T-helper 2 cell treated with Interferon-gamma antibody and Interleukin-4, amounts not matched to agents 100 ng/mL and 5 ng/mL, for 36 hours (primary cell): ENCODE data around the gene CAMTA1. TPM values are rescaled to one million over a fixed set of nuclear protein-coding genes. Genes with fewer than 3 reads are reported as not detected.

Experiments
- intact Hi-C: fragments of 100-400 bp; cut with micrococcal nuclease; formaldehyde crosslinking; loops from one replicate; pipeline ENCODE4 v1.15.1; 2023
- total RNA-seq: library from RNA; stranded (reverse); gene quantifications from 2 replicates; pipeline ENCODE4 v1.2.3, GENCODE V29; 2022

CAMTA1 gene
- total RNA-seq, 1 donor from 2014 or later, result 40.7 TPM

GRCh38 chr1:6870571-6870970 lies 85.3 kb downstream of the CAMTA1 start:
- intact Hi-C loops, result no loop called here

- intact Hi-C loops, result no loop called here
Observed at GRCh38 chr1:6871300-6871972, 86.2 kb downstream of the CAMTA1 start.

- intact Hi-C loops, result no loop called here
Observed at GRCh38 chr1:6872573-6873261, 87.5 kb downstream of the CAMTA1 start.

GRCh38 chr1:6873298-6874015 lies 88.2 kb downstream of the CAMTA1 start:
- intact Hi-C loops, result no loop called here

GRCh38 chr1:6874298-6874697 lies 89.0 kb downstream of the CAMTA1 start:
- intact Hi-C loops, result no loop called here

- intact Hi-C loops, result no loop called here
Observed at GRCh38 chr1:6880951-6881690, 95.9 kb downstream of the CAMTA1 start.

GRCh38 chr1:6882414-6882813 lies 97.2 kb downstream of the CAMTA1 start:
- intact Hi-C loops, result no loop called here

- intact Hi-C loops, result no loop called here
Observed at GRCh38 chr1:6884652-6885153, 99.4 kb downstream of the CAMTA1 start.

GRCh38 chr1:6885426-6885825 lies 100.2 kb downstream of the CAMTA1 start:
- intact Hi-C loops, result no loop called here

- intact Hi-C loops, result no loop called here
Observed at GRCh38 chr1:6886523-6886922, 101.3 kb downstream of the CAMTA1 start.

GRCh38 chr1:6888268-6888667 lies 103.0 kb downstream of the CAMTA1 start:
- intact Hi-C loops, result no loop called here

GRCh38 chr1:6888870-6889269 lies 103.6 kb downstream of the CAMTA1 start:
- intact Hi-C loops, result no loop called here

GRCh38 chr1:6889875-6890480 lies 104.7 kb downstream of the CAMTA1 start:
- intact Hi-C loops, result loop anchor here (2.0 kb wide), 1 partner anchor 163 kb away; no protein-coding TSS in a partner anchor

GRCh38 chr1:6890686-6891085 lies 105.4 kb downstream of the CAMTA1 start:
- intact Hi-C loops, result loop anchor here (2.0 kb wide), 1 partner anchor 164 kb away; no protein-coding TSS in a partner anchor

- intact Hi-C loops, result loop anchor here (2.0 kb wide), 1 partner anchor 165 kb away; no protein-coding TSS in a partner anchor
Observed at GRCh38 chr1:6891781-6892579, 106.7 kb downstream of the CAMTA1 start.

GRCh38 chr1:6893388-6893787 lies 108.1 kb downstream of the CAMTA1 start:
- intact Hi-C loops, result no loop called here

GRCh38 chr1:6897138-6897537 lies 111.9 kb downstream of the CAMTA1 start:
- intact Hi-C loops, result no loop called here

- intact Hi-C loops, result no loop called here
Observed at GRCh38 chr1:6898974-6899539, 113.8 kb downstream of the CAMTA1 start.

GRCh38 chr1:6899621-6900020 lies 114.4 kb downstream of the CAMTA1 start:
- intact Hi-C loops, result no loop called here

GRCh38 chr1:6902153-6902552 lies 116.9 kb downstream of the CAMTA1 start:
- intact Hi-C loops, result no loop called here
